Renal cortex interstitium (tissue), 15 donors: ENCODE measurements around the gene SAMMSON. TPM values are rescaled to one million over a fixed set of nuclear protein-coding genes. Genes with fewer than 3 reads are reported as not detected.

Experiments
- DNase-seq, 11 donors: peaks; one replicate each; pipeline ENCODE4 v3.0.0-alpha.2; 2013; ENCODE audit warnings: low read depth in 9 of 11, low spot score in 4 of 11; ENCODE audit errors: extremely low read depth in 1 of 11
- long read RNA-seq, 16 experiments: transcript quantifications; one replicate each; lab custom pipeline, GENCODE V29; 2026
- polyA plus RNA-seq, 3 donors: library from polyadenylated mRNA; unstranded; fragments of 120-200 nt; gene quantifications; one replicate each; pipeline ENCODE4 v1.2.1, GENCODE V29; 2013; ENCODE audit not compliant: insufficient read length in 3 of 3

SAMMSON gene
- polyA plus RNA-seq: under 1 TPM in 2 of 3 donors, not detected in 1; 0.09 to 0.17 TPM
- long read RNA-seq, donor 1: 0 reads
- long read RNA-seq, donor 2: 0 reads
- long read RNA-seq, donor 3: 0 reads
- long read RNA-seq, donor 4: 0 reads
- long read RNA-seq, donor 5: 0 reads
- long read RNA-seq, donor 6: 0 reads
- long read RNA-seq, donor 7: 0 reads
- long read RNA-seq, donor 8: 0 reads
- long read RNA-seq, donor 9: 0 reads
- long read RNA-seq, donor 10: 0 reads
- long read RNA-seq, donor 11: 0 reads
- long read RNA-seq, donor 12: 0 reads
- long read RNA-seq, donor 13: 0 reads
- long read RNA-seq, donor 14: 0 reads
- long read RNA-seq, donor 15: 0 reads
- long read RNA-seq, donor 16: 0 reads

DNA sequence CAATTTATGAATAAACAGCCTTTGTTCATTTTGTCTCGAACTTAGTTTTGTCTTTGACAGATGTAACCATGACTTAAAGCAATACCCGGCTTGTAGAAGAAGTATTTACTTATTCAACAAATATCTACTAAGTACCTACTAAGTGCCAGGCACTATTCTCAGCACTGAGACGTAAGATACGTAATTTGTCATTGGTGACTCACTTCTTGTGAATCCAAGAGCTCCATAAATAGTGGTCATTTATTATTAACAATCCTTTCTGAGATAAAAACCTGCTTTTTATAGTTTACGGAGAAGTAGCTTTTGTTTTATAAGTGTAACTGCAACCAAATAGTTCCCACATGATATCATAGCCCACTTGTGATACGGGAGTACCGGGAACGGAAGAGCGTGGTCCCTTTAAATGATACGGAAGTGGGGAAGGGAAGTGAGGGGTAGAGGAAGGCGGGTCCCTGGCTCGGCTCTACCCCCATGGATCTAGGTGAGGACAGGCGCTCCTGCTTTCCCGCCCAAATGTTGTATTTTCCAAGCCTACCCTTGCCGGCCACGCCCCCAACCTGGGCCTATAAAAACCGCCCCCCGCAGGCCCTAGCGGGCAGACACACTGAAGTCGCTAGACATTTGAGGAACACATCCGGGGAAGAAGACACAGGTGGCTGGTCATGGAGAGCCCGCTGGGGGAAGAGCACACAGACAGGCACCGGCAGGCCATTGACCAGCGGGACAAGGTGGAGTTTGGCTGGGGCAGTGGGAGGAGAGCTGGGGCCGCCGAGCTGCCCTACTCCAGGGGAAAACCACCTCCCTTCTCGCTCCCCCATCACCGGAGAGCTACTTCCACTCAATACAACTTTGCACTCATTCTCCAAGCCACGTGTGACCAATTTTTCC is at the start of gene SAMMSON:
TSS of gene SAMMSON (plus strand) at position 594 of the 888 bp plus-strand sequence.
- no peak for DNase-seq

DNA sequence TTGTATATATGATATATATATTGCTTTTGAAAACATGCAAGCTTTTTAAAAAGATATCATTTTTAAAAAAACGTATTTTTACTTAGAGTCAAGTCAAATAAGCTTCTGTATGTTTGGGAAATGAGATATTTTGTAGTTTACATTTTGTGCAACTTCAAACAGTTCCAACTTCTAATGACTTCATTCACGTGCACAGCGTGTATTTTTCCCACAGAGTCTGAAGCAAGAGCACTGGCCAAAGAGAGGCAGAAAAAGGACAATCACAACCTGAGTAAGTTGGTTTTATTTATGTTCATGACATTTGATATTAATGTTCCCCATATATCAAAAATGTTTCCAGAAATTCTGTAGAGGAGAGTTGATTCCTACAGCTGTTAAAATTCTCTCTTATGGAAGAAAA is 47.9 kb upstream of the SAMMSON start:
- no peak for DNase-seq

DNA sequence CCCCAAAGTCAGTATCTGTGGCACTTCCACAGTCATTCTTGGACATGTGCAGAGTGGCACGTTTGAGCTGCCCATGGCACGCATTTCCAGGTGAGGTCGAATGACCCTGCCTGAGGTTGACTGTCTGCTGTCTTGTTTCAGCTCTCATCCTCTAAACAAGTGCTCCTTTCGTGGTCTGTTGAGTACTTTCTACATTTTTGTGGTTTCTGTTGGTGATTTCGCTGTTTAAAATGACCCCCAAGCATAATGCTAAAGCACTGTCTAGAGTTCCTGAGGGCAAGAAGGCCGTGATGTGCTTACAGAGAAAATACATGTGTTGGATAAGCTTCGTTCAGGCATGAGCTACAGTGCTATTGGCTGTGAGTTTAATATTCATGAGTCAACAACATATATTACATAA is 40.0 kb upstream of the SAMMSON start:
- DNase-seq: no peak

DNA sequence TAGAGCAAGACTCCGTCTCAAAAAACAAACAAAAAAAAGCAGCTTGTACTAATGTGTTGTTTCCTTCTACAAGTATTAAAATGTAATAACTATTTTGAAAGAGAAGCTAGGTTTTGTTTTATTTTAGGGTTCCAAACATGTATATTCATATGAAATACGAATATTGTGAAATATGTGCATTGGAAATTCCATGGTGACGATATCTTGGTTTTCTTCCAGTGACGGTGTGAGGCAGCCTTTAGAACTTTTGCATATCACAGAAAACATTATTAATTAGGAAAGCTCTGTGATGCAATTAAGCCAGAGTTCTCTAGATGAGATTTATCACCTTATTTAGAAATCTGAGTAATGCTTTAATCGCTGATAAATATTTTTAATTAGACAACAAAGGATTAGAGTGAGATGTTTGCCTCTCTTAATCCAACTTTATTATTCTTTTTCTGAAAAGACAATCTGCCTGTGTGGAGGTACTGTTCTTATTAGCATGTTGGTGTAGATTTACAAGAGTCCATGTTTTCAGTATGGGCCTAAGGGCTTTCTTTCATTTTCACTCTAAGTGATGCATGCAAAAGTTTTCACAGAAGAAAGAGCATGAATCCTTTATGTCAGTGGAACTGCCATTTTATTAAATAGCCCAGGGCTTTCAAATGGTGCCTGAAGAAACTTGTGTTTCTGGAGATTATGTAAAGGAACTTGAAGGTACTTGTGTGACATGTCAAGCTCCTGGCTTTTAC is 37.7 kb upstream of the SAMMSON start:
- no peak for DNase-seq

DNA sequence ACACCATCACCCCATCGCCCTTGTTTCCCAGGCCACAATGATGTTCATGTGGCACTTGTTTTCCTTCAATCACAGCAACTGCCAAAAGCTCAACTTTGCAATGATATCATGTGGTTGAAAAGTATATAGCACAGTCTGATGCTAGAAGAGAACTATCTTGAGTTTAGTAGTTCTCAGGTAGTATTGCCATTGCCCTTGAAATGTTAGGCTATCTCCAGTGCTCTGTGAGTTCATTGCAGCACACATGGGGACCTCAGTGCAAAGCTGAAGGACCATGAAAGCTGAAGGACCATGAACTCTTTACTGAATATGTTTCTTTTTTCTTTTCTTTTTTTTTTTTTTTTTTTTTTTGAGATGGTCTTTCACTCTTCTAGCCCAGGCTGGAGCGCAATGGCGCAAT is 35.9 kb upstream of the SAMMSON start:
- no peak for DNase-seq

DNA sequence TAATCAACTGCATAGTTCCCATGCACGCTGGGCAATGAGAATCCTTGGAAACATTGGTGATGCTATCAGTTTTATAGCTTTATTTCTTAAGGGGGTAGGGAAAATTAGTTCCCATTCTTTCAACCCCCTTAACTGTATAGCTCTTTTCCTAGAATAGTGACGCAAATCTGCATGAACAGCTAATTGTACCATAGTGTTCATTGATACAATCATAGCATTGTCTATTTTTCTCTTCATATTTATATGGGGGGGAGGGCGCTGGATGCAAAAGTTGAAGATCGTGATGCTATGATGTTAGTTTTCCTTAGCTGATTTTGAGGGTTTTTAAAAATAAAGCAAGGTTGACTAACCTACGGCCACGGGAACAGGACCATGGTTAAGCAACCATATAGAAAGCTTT is 32.4 kb upstream of the SAMMSON start:
- no peak for DNase-seq

DNA sequence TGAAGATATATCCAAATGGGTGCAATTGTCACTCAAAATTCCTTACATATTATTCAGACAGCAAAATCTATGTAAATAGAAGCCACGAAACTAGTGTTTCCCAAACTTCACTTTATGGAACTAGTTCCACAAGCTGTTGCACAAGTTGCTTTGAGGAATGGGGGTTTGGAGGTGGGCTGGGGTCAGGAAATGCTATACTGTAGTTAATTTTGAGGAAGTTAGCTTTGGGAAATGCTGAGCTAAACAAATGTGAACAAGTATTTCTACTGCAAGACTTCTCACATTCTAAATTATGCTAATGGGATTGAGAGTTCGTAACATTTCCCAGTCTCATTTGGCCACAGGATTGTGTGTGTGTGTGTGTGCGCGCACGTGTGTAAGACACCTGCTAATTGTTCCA is 28.7 kb upstream of the SAMMSON start:
- DNase-seq: no peak

DNA sequence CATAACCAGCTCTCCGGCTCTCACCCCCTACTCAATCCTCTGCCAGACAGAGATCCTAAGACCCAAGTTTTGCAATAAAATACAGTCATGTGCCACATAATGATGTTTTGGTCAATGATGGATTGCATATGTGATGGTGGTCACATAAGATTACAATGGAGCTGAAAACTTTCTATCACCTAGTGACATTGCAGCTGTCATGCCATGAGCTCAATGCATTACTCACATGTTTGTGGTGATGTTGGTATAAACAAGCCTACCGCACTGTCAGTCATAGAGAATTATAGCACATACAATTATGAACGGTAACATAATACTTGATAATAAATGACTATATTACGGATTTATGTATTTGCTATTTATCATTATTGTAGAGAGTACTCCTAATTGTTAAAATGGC is 26.9 kb upstream of the SAMMSON start:
- DNase-seq: no peak

DNA sequence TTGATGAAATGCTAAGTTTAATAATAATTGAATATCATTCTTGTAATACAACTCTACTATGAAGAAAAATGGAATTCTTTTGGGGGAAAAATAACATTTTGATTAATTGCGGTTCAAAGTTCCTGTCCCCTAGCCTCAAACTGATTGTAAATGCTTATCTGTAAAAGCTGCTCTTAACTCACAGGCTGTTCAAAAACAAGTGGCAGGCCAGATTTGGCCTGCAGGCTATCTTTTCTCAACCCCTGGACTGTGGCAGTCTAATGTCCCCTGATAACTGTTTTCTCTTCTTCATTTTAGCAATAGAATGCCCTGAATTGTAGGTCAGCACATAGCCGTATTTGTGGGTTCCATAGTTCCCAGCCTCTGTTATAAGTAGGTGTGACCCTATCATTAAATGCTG is 23.5 kb upstream of the SAMMSON start:
- DNase-seq: no peak

DNA sequence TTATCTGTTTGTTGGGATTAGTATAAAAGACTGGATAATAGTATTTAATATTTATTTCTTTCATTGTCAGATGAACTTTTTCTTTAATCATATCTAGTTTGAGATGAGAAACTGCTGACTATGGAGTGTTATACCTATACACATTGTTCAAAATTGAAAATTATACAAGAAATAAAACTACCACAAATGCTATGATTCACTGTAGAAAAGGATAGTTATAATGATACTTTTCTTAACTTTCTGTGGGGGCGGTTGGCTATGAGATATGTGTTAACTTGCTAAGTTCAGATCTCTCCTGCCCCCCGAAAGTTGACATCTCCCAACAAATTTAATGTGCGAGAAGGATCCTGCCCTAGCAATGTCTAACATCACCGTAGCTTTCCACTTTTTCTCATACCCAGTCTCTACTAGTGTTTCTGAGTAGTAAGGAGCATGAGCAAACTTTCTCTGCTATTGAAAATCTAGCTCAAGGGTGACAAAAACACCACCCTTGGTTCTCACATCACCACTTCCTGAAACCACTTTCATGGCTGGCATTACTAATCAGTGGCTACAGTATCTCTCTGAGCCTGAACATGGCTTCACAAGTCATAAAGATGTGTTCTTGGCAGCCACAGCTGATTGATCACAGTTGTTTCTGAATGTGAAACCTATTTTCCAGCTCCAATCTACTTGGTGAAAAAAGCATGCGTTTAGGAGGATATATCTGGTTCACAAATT is 15.8 kb upstream of the SAMMSON start:
- DNase-seq: no peak

DNA sequence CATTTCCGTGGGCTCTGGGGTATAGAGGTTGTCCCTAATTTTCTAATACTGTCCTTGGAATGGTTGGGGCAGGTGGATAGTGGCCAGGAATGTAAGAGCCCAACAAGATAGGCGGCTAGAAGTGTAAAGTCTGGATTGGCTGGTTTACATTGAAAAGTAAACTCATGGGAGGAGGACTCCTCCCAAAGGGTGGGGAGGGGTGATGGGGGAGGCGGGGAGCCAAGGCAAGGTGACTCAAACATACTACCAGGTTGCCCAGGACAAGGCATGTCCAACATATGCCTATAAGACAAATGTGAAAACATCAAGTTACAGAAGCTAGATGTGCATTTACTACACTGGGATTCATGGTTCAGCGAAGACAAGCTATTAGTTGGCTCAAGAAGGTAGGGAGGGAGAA is 14.3 kb upstream of the SAMMSON start:
- DNase-seq: no peak

DNA sequence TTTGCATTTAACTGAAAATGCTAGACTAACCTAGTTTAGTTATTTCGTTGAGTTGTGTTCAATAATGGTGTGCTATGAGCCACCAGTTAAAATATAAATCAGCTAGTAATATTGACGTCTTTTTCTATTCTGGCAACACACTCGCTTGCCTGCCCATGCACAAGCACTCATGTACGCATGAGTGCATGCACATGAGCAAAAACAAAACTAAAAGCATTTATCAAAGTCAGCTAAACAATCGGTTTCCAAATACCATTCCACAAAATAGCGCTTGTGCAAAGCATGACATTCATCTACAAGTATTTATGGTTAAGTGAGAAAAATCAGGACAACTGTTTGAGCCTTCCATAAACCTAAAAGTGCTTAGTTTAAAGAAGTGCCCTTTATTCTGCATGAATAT is 13.1 kb upstream of the SAMMSON start:
- DNase-seq: no peak

DNA sequence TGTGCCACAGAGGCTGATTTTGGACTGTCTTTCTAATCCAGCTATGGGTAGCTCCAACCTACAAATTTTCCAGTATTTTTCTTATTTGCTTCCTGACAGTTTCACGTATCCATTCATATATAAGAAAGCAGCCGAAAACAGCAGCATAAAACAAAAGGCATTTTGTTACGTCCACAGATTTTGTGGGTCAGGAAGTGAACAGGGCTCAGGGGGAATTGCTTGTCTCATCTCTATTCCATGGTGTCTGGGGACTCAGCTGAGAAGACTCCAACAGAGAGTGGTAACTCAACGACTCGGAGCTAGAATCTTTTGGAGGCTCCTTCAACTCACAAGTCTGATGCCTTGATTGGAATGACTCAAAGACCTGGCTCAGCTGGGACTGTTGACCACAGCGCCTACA is 11.7 kb upstream of the SAMMSON start:
- DNase-seq: no peak

DNA sequence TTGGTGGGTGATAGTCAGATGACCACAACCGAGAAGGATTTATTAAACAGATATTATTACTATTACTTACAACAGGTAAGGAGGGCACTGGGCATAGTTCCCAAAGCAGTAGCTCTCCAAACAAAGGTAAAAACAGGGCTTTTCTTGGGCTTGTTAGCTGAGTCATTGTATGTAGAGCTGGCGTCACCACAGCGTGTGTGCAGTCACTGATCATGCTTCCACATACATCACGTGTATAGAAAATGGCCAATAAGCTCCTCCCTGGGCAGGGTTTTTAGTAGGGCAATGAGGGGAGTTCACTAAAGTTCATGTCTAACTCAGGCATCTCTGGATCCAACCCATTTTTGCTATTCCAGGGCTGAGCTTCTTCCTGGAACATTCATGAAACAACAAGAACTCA is 5.8 kb upstream of the SAMMSON start:
- no peak for DNase-seq

DNA sequence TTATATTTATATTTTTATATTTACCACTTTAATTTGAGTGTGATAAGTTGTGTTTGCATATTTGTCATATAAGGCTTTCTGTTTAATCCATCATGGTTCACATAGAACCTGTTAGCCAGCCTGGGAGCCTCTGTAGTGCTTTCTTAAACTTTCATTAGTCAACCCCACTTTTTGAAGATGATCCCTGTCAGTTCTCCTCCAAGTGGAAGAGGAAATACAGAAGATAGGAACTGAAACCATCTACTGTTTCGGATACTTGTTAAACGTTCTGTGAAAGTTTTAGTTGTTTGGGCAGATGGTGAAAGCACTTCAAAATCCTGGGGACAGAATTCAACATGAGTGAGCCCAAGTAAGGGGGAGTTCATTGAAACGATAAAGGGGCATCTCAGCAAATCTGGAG is 4.6 kb upstream of the SAMMSON start:
- no peak for DNase-seq

DNA sequence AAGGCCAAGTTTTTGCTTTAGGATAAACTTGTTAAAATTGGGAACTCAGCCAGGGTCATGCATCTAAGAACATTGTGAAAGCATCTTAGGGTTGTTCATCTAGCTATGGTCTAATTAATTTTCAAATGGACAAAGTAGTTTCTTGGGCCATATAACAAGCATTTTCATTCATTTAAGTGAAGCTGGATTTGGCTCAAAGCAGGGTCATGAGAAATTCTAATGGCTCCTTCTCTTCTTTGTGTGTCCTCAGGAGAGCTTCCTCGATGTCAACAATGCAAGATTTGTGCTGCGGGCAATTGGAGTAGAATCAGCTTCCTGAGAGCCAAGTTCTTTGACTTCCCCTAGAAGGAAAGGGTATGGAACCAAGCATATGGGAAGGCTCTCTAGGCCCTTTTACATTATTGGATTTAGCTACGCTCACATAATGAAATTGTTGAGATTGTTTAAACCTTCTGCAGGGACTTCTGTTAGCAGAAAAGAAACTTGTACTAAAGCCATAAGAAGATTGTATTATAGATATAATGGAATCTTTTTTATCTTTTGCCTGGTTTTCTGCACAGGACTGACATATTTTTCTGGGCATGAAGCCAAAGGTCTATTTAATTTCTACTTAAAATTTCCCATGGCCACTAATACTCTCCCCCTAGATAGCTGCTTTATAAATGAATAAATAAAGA is 1.8 kb upstream of the SAMMSON start:
- DNase-seq: no peak

DNA sequence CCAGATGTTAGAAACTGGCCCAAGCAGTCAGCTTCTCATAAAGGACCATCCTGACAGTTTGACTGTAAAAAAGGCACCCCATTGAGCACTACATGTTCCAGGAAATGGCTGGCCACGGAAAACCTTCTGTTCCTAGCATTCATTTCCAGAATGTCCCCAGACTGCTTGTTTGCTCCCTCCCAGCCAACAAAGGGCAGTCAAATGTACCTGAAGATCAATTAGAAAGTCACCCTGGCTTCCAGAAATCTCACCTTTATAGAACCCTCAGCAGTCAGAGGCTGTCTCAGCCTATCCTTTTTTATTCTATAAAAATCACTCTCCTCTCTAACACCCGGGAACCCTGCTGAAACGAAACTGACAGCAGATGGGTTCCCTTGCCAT is 784 bp upstream of the SAMMSON start:
- no peak for DNase-seq

DNA sequence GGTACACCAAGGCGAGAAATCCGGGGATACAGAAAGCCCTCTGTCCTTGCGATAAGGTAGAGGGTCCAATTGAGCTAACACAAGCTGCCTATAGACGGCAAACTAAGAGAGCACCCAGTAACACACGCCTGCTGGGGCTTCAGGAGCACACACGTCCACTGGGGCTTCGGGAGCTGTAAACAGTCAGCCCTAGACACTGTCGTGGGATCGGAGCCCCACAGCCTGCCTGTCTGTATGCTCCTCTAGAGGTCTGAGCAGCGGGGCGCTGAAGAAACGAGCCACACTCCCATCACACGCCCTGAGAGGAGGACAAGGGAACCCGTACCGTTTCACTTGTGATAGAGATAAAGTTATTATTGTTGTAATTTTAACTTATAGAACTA is 486 bp downstream of the SAMMSON start:
- no peak for DNase-seq

DNA sequence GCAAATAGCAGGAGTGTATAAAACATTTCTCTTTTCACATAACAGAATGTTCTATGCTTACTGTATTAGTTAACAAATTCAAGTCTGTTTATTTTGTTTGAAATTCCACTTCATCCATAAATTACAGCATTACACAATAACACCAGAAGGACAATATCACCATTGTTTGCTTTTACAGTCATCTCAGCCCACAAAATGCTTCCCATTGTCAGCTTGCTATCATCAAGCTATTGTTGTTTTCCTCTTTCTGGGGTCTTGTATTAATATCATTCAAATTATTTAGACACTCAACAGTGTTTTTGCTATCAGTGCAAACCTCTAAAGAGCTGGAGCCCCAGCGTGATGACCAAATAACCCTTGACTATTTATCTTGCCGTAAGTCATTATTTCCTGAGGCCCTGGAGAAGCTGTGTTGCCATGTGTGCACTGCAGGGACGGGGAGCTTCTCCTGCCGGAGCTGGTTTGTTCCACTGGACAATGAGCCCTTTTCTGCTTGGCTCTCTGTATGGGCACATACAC is 1.1 kb downstream of the SAMMSON start:
- DNase-seq: no peak
